Naive thymus-derived CD8-positive, alpha-beta T cell (primary cell): Measurements from ENCODE around the gene ANKH. TPM values are rescaled to one million over a fixed set of nuclear protein-coding genes. Genes with fewer than 3 reads are reported as not detected.
A peak's percentile ranks its signal among the peaks of the same experiment; 100 is the strongest.

ENCODE experiments used
- ATAC-seq, 2 donors: fragments of 150-1000 bp; cut with Tn5 transposase in 1 of 2; sonication (Bioruptor Pico), chemical (Tn5 transposase) in 1 of 2; 1 replicate in 1 of 2; 2 replicates in 1 of 2; pipeline ENCODE4 v1.10.0; 2021; ENCODE audit warnings: mild to moderate bottlenecking in 2 of 2, moderate library complexity in 2 of 2
- POLR2A ChIA-PET: fragments of 350-600 bp; sonication (Branson Sonifier 250); formaldehyde crosslinking; loops from one replicate; lab custom pipeline; 2021; ENCODE audit warnings: antibody characterized with exemption; lab: Charles Lee
- DNase-seq, 10 donors: peaks; one replicate each; pipeline versions ENCODE4 v3.0.0 to v3.0.0-alpha.2; 2020 to 2022
- H3K27ac Mint-ChIP-seq, 10 donors: one replicate each; pipeline ENCODE4 v1.8.0; 2020 to 2022; ENCODE audit warnings: mild to moderate bottlenecking in 10 of 10, mixed read lengths in 10 of 10, moderate library complexity in 4 of 10, inconsistent platforms in 1 of 10
- H3K27me3 Mint-ChIP-seq, 5 donors: one replicate each; pipeline ENCODE4 v1.8.0; 2021 to 2022; ENCODE audit warnings: mixed read lengths in 5 of 5
- H3K36me3 Mint-ChIP-seq, 3 donors: one replicate each; pipeline ENCODE4 v1.8.0; 2020 to 2022; ENCODE audit warnings: mixed read lengths in 3 of 3, mild to moderate bottlenecking in 2 of 3, inconsistent platforms in 1 of 3
- H3K4me1 Mint-ChIP-seq, 4 donors: one replicate each; pipeline ENCODE4 v1.8.0; 2021 to 2022; ENCODE audit warnings: mixed read lengths in 4 of 4
- H3K4me3 Mint-ChIP-seq, 10 donors: one replicate each; pipeline ENCODE4 v1.8.0; 2020 to 2022; ENCODE audit warnings: mild to moderate bottlenecking in 10 of 10, mixed read lengths in 10 of 10, moderate library complexity in 6 of 10, inconsistent platforms in 1 of 10
- H3K9me3 Mint-ChIP-seq, 9 donors: one replicate each; pipeline ENCODE4 v1.8.0; 2020 to 2022; ENCODE audit warnings: mixed read lengths in 9 of 9, mild to moderate bottlenecking in 3 of 9, inconsistent platforms in 1 of 9, moderate library complexity in 1 of 9
- polyA plus RNA-seq, 3 donors: library from polyadenylated mRNA; unstranded; fragments of 300-500 nt; fragmentation: Illumina TruSeq; gene quantifications; one replicate each; pipeline ENCODE4 v1.2.3, GENCODE V29; 2021
- total RNA-seq, 8 experiments: library from RNA in 2 of 8; stranded (reverse) in 2 of 8; gene quantifications; one replicate each; pipeline ENCODE4 v1.2.3 and lab custom pipeline; 2021 to 2026

Gene ANKH
- total and polyA plus RNA-seq, 5 experiments from 2014 or later: 29.1 to 162 (median 41.3) TPM

DNA sequence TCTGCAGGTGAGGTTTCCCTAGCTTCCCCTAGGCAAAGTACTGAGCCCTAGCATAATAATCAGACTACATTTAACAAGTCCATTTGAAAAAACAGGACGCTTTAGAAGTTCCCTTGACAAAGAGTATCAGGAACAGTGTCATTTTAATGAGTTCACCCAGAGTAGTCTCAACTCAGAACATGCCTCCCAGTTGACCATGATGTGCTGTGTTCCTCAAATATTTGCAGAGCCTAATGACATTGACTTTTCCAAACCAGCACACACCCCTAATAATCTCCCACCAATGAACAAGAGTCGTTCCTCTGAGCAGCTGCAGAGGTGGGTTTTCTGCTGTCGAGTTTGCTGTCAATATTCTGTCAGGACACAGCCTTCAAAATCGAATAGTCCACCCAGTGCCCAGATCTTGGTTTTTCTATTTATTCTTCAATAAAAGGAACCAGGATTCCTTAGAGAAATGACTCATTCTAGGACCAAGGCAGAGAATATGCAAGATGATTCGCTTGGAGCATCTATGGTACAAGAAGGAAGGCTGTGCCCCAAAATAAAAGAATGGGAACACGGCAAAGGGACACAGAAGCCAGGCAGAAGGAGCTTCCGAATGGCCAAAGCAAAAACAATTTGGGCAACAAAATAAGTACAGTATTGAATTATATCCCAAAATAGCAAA, 149.5 kb downstream of the ANKH start:
- POLR2A ChIA-PET: interaction anchor here (1.5 to 2.0 kb wide), 2 partner anchors 14 to 37 kb away, joined by 5 to 6 read pairs; no protein-coding TSS in a partner anchor
- Mint-ChIP-seq H3K27ac (peak overlapping the region in 2 of 10 donors; percentile 33 to 79), H3K27me3 (no peaks in the 10 kb centered on the region), H3K9me3 (no peaks in the 10 kb centered on the region), H3K4me1 (peaks cover 16 to 43% (median 20%) of the 10 kb centered on the region in 4 donors), H3K36me3 (peaks cover 0 to 41% (median 10%) of the 10 kb centered on the region in 3 donors), H3K4me3 (no peak overlapping the region)
- DNase-seq (no peak), ATAC-seq (no peak)

DNA sequence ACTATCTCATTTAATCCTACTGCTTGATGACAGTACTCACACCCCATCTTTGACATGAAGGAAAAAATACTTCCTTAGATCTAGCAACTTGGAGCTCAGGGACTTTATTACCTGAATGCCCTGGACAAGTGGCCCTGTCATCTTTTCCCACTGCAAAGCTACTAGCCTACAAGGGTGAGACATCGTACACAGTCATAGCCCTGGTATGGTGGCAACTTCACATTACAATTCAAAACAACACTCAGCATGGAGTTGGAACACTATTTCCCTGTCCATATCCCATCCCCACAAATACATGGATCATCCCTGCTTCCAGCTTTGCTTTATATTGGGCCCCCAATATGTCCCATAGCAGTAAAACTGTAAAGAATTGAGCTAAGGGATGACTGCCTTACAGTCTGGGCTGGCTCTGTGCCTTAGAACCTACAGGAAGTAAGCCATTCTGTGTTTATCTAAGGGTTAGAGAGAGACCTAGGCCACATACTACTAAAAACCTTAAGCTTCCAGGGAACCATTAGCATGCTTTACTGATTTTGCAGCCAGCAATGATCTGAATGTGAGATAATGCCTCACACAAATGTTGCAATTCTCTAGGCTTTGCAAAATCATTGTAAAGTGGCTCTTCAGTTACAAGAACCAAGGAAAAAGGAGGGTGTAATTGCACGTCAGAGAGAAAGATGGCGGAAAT, 151.2 kb downstream of the ANKH start:
- no peaks in the 10 kb centered on the region for H3K9me3 Mint-ChIP-seq
- H3K4me3 Mint-ChIP-seq: peak overlapping the region in 1 of 10 donors; percentile 24
- peaks cover 0 to 47% (median 15%) of the 10 kb centered on the region in 3 donors for H3K36me3 Mint-ChIP-seq
- POLR2A ChIA-PET: interaction anchor here (0.5 to 2.0 kb wide), 6 partner anchors 8 to 35 kb away, joined by 3 to 8 read pairs (median 4); no protein-coding TSS in a partner anchor
- no peaks in the 10 kb centered on the region for H3K27me3 Mint-ChIP-seq
- peak overlapping the region; percentile 24 to 90 (median 66) for H3K27ac Mint-ChIP-seq
- DNase-seq (no peak), ATAC-seq (peak; percentile 36 to 54)
- peaks cover 12 to 40% (median 15%) of the 10 kb centered on the region in 4 donors for H3K4me1 Mint-ChIP-seq

- Mint-ChIP-seq H3K27me3 (no peaks in the 10 kb centered on the region), H3K4me3 (no peak overlapping the region), H3K4me1 (peaks cover 15 to 42% (median 16%) of the 10 kb centered on the region in 4 donors), H3K27ac (peak overlapping the region in 7 of 10 donors; percentile 3 to 91 (median 68)), H3K36me3 (peaks cover 0 to 51% (median 11%) of the 10 kb centered on the region in 3 donors), H3K9me3 (no peaks in the 10 kb centered on the region)
- ATAC-seq (no peak), DNase-seq (no peak)
- POLR2A ChIA-PET: no interaction called here
These were observed 152.8 kb downstream of the ANKH start for GRCh38 chr5:14718778-14719177.

- H3K4me1 Mint-ChIP-seq: peaks cover 15 to 41% (median 20%) of the 10 kb centered on the region in 4 donors
These were observed 154.5 kb downstream of the ANKH start for GRCh38 chr5:14716755-14717752.

DNA sequence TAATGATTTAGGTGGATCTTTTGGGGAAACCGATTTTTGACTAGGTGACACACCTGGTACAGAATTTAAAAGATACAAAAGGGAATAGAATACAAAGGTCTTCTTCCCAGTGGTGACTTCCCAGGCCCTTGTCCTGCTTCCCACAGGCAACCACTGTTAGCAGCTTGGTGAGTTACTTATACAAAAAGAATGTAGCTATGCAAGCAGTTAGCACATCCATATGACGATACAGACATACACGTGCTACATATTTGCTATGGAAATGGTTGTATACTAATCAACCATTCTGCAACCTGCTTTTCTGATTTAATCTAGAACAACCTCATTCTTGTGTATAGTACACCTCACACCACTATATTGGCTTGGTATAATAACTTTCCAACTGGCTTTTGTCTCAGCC, 156.1 kb downstream of the ANKH start:
- peaks cover 8 to 36% (median 21%) of the 10 kb centered on the region in 4 donors for H3K4me1 Mint-ChIP-seq
- DNase-seq (no peak), ATAC-seq (no peak)
- H3K27ac Mint-ChIP-seq: peak overlapping the region in 8 of 10 donors; percentile 20 to 89 (median 62)
- H3K36me3 Mint-ChIP-seq: peaks cover 4 to 77% (median 19%) of the 10 kb centered on the region in 3 donors
- no peak overlapping the region for H3K4me3 Mint-ChIP-seq
- H3K9me3 Mint-ChIP-seq: no peaks in the 10 kb centered on the region
- POLR2A ChIA-PET: interaction anchor here (1.0 kb wide), 1 partner anchor 9 kb away, joined by 3 read pairs; no protein-coding TSS in a partner anchor
- H3K27me3 Mint-ChIP-seq: no peaks in the 10 kb centered on the region

More at GRCh38 chr5:14716755-14717752, 154.5 kb downstream of the ANKH start:
- no peak overlapping the region for H3K4me3 Mint-ChIP-seq
- H3K27ac Mint-ChIP-seq: peak overlapping the region; percentile 52 to 90 (median 76)
- ATAC-seq (no peak), DNase-seq (no peak)
- H3K36me3 Mint-ChIP-seq: peaks cover 0 to 61% (median 11%) of the 10 kb centered on the region in 3 donors
- POLR2A ChIA-PET: no interaction called here
- H3K9me3 Mint-ChIP-seq: no peaks in the 10 kb centered on the region
- no peaks in the 10 kb centered on the region for H3K27me3 Mint-ChIP-seq

DNA sequence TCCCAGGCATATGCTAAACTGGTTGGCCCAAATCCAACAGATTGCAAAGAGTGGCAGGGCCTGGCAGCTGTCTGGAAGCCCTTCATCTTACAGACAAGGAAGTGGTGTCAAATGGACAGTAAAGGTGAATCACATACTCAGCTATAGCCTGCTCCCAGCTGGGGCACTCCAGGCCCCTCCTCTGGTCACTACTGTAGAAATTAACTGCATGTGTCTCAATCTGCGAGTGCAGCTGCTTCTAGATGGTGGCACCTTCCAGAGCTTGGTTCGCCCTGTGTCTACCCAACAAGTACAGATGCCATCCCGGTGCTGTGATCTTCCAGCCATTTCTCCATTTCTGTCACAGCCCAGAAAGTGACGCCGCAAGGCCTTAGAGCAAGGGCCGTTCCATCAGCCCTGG, 156.9 kb downstream of the ANKH start:
- Mint-ChIP-seq H3K27ac (peak overlapping the region in 8 of 10 donors; percentile 44 to 90 (median 70)), H3K4me1 (peaks cover 5 to 32% (median 16%) of the 10 kb centered on the region in 4 donors)
- no peak for ATAC-seq

GRCh38 chr5:14713476-14714390, 157.8 kb downstream of the ANKH start:
- Mint-ChIP-seq H3K36me3 (peaks cover 4 to 89% (median 27%) of the 10 kb centered on the region in 3 donors), H3K4me1 (peaks cover 13 to 36% (median 21%) of the 10 kb centered on the region in 4 donors), H3K27ac (peak overlapping the region; percentile 47 to 90 (median 76)), H3K4me3 (no peak overlapping the region), H3K9me3 (no peaks in the 10 kb centered on the region), H3K27me3 (no peaks in the 10 kb centered on the region)
- no peak for ATAC-seq
- POLR2A ChIA-PET: interaction anchor here (1.5 kb wide), 1 partner anchor 11 kb away, joined by 3 read pairs; no protein-coding TSS in a partner anchor
- DNase-seq: no peak

More for the DNA sequence above, 156.9 kb downstream of the ANKH start:
- DNase-seq: no peak
- Mint-ChIP-seq H3K27me3 (no peaks in the 10 kb centered on the region), H3K9me3 (no peaks in the 10 kb centered on the region), H3K4me3 (peak overlapping the region in 1 of 10 donors; percentile 8), H3K36me3 (peaks cover 4 to 84% (median 22%) of the 10 kb centered on the region in 3 donors)
- POLR2A ChIA-PET: interaction anchor here (1.5 kb wide), 1 partner anchor 12 kb away, joined by 3 read pairs; no protein-coding TSS in a partner anchor

GRCh38 chr5:14712666-14713065, 158.9 kb downstream of the ANKH start:
- Mint-ChIP-seq H3K4me1 (peaks cover 24 to 40% (median 30%) of the 10 kb centered on the region in 4 donors), H3K27me3 (no peaks in the 10 kb centered on the region), H3K36me3 (peaks cover 4 to 84% (median 31%) of the 10 kb centered on the region in 3 donors), H3K9me3 (no peaks in the 10 kb centered on the region), H3K27ac (peak overlapping the region; percentile 36 to 99 (median 84)), H3K4me3 (peak overlapping the region in 1 of 10 donors; percentile 12)
- ATAC-seq (no peak), DNase-seq (no peak)
- POLR2A ChIA-PET: interaction anchor here (1.1 kb wide), 1 partner anchor 8 kb away, joined by 3 read pairs; no protein-coding TSS in a partner anchor

DNA sequence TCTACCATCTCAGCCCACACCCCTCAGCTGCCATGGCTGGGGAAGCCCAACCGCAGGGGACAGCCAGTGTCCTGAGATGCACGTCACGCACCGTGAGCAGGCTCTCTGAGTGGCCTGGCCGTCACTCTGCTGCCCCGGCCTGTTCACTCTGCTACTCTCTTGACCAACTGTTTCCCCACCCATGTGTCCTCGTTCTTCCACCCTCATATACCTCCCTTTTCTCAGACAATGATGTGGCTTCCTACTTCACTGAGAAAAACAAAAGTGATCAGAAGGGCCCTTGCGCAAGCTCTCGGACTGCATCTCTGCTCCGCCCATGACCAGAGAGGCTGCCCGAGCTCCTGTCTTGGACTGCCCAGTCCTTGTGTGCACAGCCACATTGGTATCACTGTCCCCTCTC, 159.4 kb downstream of the ANKH start:
- POLR2A ChIA-PET: interaction anchor here (1.0 to 1.1 kb wide), 2 partner anchors 8 to 158 kb away, joined by 3 read pairs; no protein-coding TSS in a partner anchor
- ATAC-seq (no peak), DNase-seq (no peak)
- Mint-ChIP-seq H3K9me3 (no peaks in the 10 kb centered on the region), H3K4me1 (peaks cover 28 to 43% (median 32%) of the 10 kb centered on the region in 4 donors), H3K36me3 (peaks cover 4 to 79% (median 31%) of the 10 kb centered on the region in 3 donors), H3K27me3 (no peaks in the 10 kb centered on the region), H3K4me3 (no peak overlapping the region), H3K27ac (peak overlapping the region; percentile 71 to 99 (median 88))

DNA sequence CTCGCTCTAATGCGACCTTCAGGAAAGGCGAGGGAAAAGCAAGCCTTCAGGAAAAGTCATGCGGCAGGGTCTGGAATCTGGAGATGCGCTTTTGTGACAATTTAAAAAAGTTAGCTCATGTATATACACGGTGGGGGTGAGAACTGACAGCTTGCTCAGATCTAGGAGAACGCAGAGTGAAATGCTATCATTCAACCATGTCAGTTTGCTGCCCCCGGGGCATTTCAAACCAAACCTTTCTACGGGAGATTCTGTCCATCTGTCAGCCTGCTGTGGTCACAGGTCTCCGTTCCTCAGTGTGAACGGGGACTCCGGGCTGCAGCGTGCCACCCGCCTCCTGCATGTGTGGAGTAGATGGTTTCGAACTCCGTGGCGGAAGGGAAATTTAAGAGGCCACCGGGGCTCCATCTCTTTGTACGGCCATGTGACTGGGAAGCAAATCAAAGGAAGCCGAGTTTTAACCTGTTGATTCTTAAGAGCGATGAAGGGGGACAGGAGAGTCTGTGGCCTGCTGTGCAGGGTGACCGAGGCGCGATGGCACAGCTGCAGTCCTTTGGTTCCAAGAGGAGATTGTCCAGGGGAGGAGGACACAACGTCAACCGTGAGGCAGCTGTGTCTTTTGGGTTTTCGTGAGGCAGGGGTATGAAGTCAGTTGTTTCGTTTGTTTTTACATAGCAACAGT, 161.1 kb downstream of the ANKH start:
- Mint-ChIP-seq H3K27ac (peak overlapping the region in 9 of 10 donors; percentile 47 to 99 (median 84)), H3K4me1 (peaks cover 35 to 58% (median 49%) of the 10 kb centered on the region in 4 donors)
- POLR2A ChIA-PET: no interaction called here

More for the DNA sequence above, 161.1 kb downstream of the ANKH start:
- Mint-ChIP-seq H3K36me3 (peaks cover 4 to 68% (median 26%) of the 10 kb centered on the region in 3 donors), H3K4me3 (no peak overlapping the region), H3K27me3 (no peaks in the 10 kb centered on the region), H3K9me3 (no peaks in the 10 kb centered on the region)
- DNase-seq: no peak
- ATAC-seq: no peak
